Left renal pelvis (tissue), 4 donors: Measurements from ENCODE around the gene TAF1B. TPM values are rescaled to one million over a fixed set of nuclear protein-coding genes. Genes with fewer than 3 reads are reported as not detected.

ENCODE experiments used
- DNase-seq, 4 donors: peaks; one replicate each; pipeline ENCODE4 v3.0.0-alpha.2; 2013; ENCODE audit warnings: low read depth in 4 of 4, low spot score in 3 of 4
- polyA plus RNA-seq, 4 donors: library from polyadenylated mRNA; unstranded; fragments of 120-200 nt; gene quantifications; one replicate each; pipeline ENCODE4 v1.2.1, GENCODE V29; 2013; ENCODE audit not compliant: insufficient read length in 4 of 4

TAF1B gene
- polyA plus RNA-seq, 4 donors = 21.8 to 31.4 (median 29.5) TPM

GRCh38 chr2:9959262-9959661 is 116.0 kb downstream of the TAF1B start:
- DNase-seq = no peak

- no peak for DNase-seq
Measured at GRCh38 chr2:9961013-9961412, 117.7 kb downstream of the TAF1B start.

- no peak for DNase-seq
Measured at GRCh38 chr2:9964334-9964980, 121.2 kb downstream of the TAF1B start.

GRCh38 chr2:9965119-9965822 is 122.0 kb downstream of the TAF1B start:
- no peak for DNase-seq

- no peak for DNase-seq
Measured at GRCh38 chr2:9966491-9967022, 123.3 kb downstream of the TAF1B start.

DNA sequence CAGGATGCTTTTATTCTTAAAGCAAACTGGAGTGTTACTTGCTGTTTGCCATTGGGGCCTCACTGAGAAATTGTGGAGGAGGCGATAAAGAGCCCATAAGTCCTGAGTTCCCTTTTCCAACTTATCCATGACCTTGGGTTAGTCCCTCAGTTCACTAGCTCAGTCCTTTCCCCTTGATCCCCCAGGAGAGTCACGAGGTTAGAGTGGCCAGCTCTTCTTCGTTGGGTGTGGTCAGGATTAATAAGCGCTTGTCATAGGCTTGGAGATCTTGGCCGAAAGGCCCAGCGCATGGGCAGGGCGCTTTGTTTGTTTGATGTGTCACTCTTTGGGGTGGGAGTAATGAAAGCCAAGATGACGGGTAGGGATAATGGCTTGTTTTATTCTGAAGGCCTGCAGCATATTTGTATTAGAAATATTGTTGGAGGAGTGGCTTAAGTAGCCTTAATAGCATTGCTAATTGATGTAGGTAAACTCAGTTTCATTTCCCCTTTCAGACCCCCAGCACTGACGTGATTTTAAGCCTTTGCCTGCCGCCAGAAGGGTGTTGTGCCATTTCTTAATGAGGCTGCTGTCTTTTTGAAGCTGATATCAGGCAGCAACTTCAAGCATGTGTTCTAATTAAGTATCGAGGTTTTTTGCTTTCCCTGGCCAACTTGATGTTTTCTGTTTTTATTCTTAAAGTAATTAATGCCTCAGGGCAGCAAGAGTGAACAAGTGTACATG is 123.9 kb downstream of the TAF1B start:
- DNase-seq = no peak

DNA sequence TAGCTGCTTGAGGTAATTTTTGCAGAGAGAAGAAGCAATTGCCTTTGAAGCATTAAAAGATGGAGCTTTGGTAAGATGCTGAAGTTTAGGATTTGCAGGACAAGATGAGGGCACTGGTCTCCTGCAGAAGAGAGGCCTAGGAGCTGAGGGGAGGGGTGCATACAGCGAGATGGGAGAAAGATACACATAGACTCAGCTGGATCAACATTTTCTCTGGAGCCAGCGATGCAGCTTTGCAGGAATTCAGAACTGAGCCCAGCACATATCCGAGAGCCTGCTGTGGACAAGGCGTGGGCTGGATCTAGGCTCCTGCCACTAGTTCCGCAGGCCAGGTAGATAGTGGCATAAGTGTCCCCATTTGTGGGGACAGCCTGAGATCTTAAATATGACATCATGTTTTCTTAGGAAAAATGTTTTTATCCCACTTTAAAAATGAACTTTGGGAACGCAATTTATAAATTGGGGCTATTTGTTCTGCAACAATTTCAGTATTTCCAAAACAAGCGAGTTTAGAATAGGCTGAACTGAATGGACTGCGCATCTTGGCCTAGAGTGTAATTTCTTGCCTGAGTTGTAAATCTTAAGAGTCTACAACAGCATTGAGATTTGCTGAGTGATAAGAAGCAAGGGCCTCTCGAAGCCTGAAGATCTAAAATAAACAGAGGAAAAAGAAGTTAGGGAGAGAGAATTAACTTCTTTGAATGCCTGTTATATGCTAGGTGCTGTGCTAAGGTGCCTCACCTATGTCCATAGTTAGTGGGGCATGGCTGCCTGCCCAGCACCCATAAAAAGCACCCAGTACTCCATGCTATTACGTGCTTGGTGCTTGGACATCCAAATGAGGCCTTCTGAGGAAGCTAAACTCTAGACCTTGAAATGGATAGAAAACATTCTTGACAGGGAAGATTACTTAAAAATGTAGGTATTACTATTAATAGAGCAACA is 125.6 kb downstream of the TAF1B start:
- no peak for DNase-seq

DNA sequence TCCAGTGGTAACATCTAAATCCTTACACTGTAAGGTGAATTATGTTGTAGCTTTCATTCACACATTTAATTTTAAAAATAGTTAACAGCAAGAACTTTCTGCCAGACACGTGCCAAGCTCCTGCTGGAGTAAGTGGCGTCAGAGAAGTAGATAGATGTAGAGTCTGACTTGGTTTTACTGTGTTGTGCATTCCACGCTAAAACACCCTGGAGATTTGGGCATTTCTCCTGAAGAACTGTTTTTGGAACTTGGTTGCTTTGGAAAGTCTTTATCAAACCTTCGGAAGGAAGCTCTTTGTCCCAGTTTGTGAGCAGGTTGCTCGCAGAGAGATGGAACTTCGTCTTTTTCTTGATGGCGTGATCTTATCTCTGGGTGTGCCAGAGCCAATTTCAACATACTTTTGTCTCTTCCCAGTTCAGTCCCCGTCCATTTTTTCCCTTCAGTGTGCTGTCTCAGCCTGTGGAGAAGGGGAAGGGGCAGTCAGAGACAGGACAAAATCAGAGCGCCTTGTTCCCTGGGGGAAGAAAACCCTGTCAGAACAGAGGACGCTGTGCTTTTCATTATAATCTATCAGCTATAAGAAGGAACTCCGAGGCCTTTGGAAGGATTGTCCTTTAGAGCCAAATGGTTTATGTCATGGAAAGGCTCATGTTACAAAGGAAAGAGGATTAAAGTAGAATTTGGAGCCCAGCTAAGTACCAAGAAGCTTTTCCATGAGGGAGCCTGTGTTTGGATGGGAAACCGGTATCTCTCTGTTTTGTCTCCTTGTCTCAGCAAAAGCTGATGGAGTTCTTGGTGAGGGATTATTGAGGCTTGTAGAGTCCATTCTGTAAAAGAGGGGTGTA is 127.1 kb downstream of the TAF1B start:
- DNase-seq = no peak

DNA sequence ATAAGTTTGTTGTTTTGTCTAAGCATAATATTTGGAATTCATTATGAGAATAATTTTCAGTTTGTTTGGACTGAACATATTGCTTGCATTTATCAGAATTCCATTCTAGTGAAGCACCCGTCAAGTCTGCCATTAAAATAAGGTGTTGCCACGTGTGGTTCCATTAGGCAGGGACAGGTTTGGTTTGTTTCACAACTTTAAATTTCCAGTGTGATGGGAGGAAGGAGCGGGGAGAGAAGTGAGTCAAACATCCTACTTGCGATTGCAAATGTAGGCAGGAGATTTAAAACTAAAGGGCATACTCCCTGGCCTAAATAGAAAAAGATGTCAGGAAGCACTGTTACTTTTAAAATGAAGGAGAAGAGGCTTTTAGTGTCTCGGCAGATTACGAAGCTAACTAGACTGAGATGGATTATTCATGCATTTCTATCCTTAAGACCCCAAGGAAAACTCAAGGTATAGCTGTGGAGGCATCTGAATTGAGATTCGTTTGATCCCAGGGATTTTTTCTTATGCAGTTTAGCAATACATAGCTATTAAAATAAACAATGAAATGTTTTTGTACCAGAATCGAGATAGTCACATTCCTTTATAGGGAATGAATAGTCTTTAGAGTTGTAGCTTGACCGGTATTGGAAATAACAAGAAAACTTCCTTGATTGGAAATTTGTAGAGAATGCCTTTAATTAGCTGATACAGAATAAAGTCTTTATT is 128.0 kb downstream of the TAF1B start:
- DNase-seq = no peak

GRCh38 chr2:9971890-9972289 is 128.6 kb downstream of the TAF1B start:
- no peak for DNase-seq

DNA sequence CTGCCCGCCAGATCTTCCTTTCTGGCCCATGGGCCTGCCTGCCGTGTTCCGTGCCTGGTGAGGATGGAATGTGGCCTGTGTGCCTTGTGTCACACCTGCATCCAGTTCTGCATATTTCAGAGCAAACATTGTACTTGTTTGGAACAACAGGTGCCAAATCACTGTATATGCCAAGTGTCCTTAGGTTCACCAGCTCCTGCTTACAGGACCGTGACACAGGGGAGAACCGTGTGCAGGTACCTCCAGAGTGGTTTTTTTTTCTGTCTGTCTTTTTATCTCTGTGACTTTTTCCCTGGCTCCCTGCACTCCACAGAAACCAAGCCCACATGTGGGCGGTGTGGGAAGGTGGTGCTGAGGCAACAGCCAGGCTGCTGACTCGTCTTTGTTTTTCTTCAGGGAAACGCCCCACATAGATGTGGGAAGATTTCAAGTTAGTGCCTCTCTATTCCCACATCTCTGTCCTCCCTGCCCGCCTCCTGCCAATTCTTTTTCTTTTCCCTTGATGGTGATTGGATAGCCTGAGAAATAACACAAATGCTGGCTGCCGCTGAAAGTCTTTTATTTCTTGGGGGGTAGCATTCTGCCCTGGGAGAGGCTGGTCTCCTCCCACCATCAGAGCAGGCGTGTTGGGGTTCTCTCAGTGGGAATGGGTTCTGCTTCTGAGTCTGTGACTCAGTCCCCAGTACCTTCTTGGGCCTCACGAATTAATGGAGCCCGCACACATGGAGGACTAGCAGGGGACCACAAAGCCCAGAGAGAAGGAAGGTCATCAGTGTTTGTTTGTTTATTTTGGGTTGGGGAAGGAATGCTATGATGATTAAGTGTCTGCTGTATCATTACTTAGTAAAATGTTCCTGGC is 129.6 kb downstream of the TAF1B start:
- DNase-seq = no peak

- no peak for DNase-seq
Measured at GRCh38 chr2:9973690-9974089, 130.4 kb downstream of the TAF1B start.

DNA sequence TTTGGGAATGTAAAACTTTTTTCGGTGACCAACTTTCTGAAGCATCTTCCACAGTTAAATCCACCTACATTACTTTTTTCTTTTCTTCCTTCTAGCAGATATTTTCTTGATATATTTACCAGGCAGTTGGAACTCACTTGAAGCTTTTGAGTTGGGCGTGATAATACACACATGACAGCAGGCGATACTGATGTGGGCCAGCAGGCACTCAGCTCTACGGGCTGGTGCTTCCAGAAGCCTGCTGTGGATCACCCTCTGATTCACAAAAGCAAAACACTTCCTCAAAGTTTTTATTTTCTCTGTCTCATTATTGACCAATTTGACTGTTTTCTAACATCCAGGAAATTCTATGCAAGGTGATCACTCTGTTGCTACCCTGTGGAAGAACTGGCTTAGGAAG is 131.1 kb downstream of the TAF1B start:
- no peak for DNase-seq

DNA sequence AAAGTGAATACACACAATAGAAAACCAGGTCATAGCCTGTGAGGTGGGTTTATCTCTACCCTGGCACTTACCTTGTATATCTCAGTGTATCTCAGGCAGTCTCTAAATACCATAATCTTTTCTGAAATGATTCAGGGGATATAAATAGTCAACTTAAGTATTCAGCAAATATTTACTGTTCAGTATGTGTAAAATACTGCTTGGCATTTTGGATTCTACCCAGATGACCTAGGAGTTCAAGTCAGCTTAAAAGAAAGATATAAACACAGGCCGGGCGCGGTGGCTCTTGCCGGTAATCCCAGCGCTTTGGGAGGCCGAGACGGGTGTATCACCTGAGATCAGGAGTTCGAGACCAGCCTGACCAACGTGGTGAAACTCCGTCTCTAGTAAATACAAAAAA is 132.1 kb downstream of the TAF1B start:
- DNase-seq = no peak

GRCh38 chr2:9975805-9976447 is 132.7 kb downstream of the TAF1B start:
- DNase-seq = no peak

GRCh38 chr2:9979977-9980376 is 136.7 kb downstream of the TAF1B start:
- no peak for DNase-seq

DNA sequence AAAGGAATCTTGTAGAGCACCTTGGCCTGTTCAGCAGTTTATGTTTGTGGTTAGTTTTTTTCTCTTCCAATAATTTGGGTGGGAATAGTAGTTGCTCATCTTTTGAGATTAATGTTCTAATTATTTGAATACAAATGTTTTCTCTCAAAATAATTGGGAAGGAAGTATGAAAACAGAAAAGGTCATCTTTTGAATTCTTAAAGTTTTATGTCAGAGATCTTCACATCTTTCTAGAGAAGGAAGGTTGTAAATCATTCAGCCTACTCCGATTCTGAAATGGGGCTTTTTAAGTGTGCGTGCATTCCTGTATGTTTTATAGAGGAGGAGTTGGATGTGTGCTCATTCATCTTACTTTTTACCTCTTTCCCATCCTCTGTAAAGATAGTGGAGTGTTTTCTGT is 137.2 kb downstream of the TAF1B start:
- DNase-seq = no peak

GRCh38 chr2:9981655-9982054 is 138.4 kb downstream of the TAF1B start:
- no peak for DNase-seq
